ENCODE data around the gene CACNA2D3.

GRCh38 chr3:54262946-54263345 is 140.6 kb downstream of the CACNA2D3 start:
- TF ChIP-seq CTCF (IDR thresholded peaks at IDR 0.05) = no peak
- no peak for TF ChIP-seq POLR2A (IDR thresholded peaks at IDR 0.05)

Data from tibial nerve (tissue), 3 donors.